Neuronal stem cell (in vitro differentiated cells): ENCODE data around the gene NUDCD3.

Experiments
- DNase-seq: peaks from one replicate; pipeline ENCODE4 v3.0.0-alpha.2; 2013; ENCODE audit warnings: low spot score
- H2AFZ ChIP-seq: one replicate; pipeline ENCODE4 v1.6.1; 2013; ENCODE audit warnings: mild to moderate bottlenecking, low read length, inconsistent platforms
- H2AK5ac ChIP-seq: 2 replicates; pipeline ENCODE4 v1.6.1; 2013; ENCODE audit warnings: low read depth, mild to moderate bottlenecking, inconsistent platforms, low read length, moderate library complexity, mixed read lengths
- H2BK120ac ChIP-seq: 2 replicates; pipeline ENCODE4 v1.6.1; 2013; ENCODE audit warnings: low read depth, mild to moderate bottlenecking, inconsistent platforms, low read length, moderate library complexity, mixed read lengths
- H2BK12ac ChIP-seq: one replicate; pipeline ENCODE4 v1.6.1; 2013; ENCODE audit warnings: low read length, inconsistent platforms
- H2BK15ac ChIP-seq: 2 replicates; pipeline ENCODE4 v1.6.1; 2013; ENCODE audit warnings: mild to moderate bottlenecking, low read length, inconsistent platforms, mixed read lengths
- H2BK5ac ChIP-seq: one replicate; pipeline ENCODE4 v1.6.1; 2013; ENCODE audit warnings: inconsistent platforms, mild to moderate bottlenecking, low read length, moderate library complexity
- H3K14ac ChIP-seq: one replicate; pipeline ENCODE4 v1.6.1; 2013; ENCODE audit warnings: low read length, inconsistent platforms
- H3K18ac ChIP-seq: 2 replicates; pipeline ENCODE4 v1.6.1; 2013; ENCODE audit warnings: low read length, inconsistent platforms
- H3K23ac ChIP-seq: 2 replicates; pipeline ENCODE4 v1.6.1; 2013; ENCODE audit warnings: low read depth, mild to moderate bottlenecking, mixed read lengths, low read length, inconsistent platforms; ENCODE audit not compliant: poor library complexity
- H3K27ac ChIP-seq: replicated peaks from 3 replicates; pipeline ENCODE4 v1.5.1; 2013; ENCODE audit warnings: low read length, inconsistent platforms
- H3K27me3 ChIP-seq, 3 experiments: 2 replicates each; pipeline ENCODE4 v1.6.1; 2013; ENCODE audit warnings: low read length in 3 of 3, mild to moderate bottlenecking in 2 of 3, inconsistent platforms in 1 of 3, low read depth in 1 of 3, mixed read lengths in 1 of 3, moderate library complexity in 1 of 3; ENCODE audit not compliant: control insufficient read depth in 3 of 3, insufficient read depth in 3 of 3
- H3K36me3 ChIP-seq, 2 donors: replicated peaks in 1 of 2; 2 replicates each; pipeline ENCODE4 v1.6.1; 2013; ENCODE audit warnings: low read length in 2 of 2; ENCODE audit not compliant: control insufficient read depth in 2 of 2, insufficient read depth in 2 of 2
- H3K4ac ChIP-seq: 2 replicates; pipeline ENCODE4 v1.6.1; 2013; ENCODE audit warnings: inconsistent platforms, mild to moderate bottlenecking, low read length, moderate library complexity
- H3K4me1 ChIP-seq, 2 donors: 1 replicate in 1 of 2; 2 replicates in 1 of 2; pipeline ENCODE4 v1.6.1; 2013; ENCODE audit warnings: low read length in 2 of 2, low read depth in 1 of 2; ENCODE audit not compliant: control insufficient read depth in 2 of 2, insufficient read depth in 1 of 2
- H3K4me2 ChIP-seq: one replicate; pipeline ENCODE4 v1.6.1; 2013; ENCODE audit warnings: mild to moderate bottlenecking, low read length, inconsistent platforms; ENCODE audit not compliant: insufficient read depth, poor library complexity, severe bottlenecking
- H3K4me3 ChIP-seq, 2 donors: 2 replicates each; pipeline ENCODE4 v1.5.1; 2013; ENCODE audit warnings: low read length in 2 of 2, mild to moderate bottlenecking in 2 of 2, inconsistent platforms in 1 of 2, moderate library complexity in 1 of 2
- H3K79me1 ChIP-seq: one replicate; pipeline ENCODE4 v1.6.1; 2013; ENCODE audit warnings: low read depth, mild to moderate bottlenecking, inconsistent platforms, low read length, moderate library complexity
- H3K9ac ChIP-seq: one replicate; pipeline ENCODE4 v1.6.1; 2013; ENCODE audit warnings: mild to moderate bottlenecking, low read depth, low read length, inconsistent platforms; ENCODE audit not compliant: poor library complexity
- H3K9me3 ChIP-seq, 2 donors: replicated peaks in 1 of 2; 2 replicates each; pipeline versions ENCODE3 to v1.6.1; 2013; ENCODE audit warnings: low read length in 2 of 2, mild to moderate bottlenecking in 2 of 2, inconsistent platforms in 1 of 2, low read depth in 1 of 2, mixed read lengths in 1 of 2, moderate library complexity in 1 of 2; ENCODE audit not compliant: control insufficient read depth in 2 of 2, insufficient read depth in 1 of 2
- H4K8ac ChIP-seq: one replicate; pipeline ENCODE4 v1.6.1; 2013; ENCODE audit warnings: low read depth, mild to moderate bottlenecking, inconsistent platforms, low read length, moderate library complexity
- H4K91ac ChIP-seq: one replicate; pipeline ENCODE4 v1.6.1; 2013; ENCODE audit warnings: low read length, low read depth, mild to moderate bottlenecking, inconsistent platforms; ENCODE audit not compliant: poor library complexity
- WGBS, 2 donors: extraction: QIAGEN DNeasy Blood & Tissue Kit; methylation state at CpG; one replicate each; pipeline ENCODE4 v1.1.7; 2013; ENCODE audit warnings: missing lambda C conversion rate in 2 of 2, mixed read lengths in 1 of 2; ENCODE audit not compliant: insufficient read length in 2 of 2, insufficient replicate concordance in 1 of 2; ENCODE audit errors: extremely low coverage in 2 of 2; 5-methylcytosine and 5-hydroxymethylcytosine counted together

Gene NUDCD3

GRCh38 chr7:44454348-44454747 lies 36.1 kb downstream of the NUDCD3 start:
- Histone ChIP-seq H4K8ac (no peak overlapping the region), H2BK12ac (no peak overlapping the region)

GRCh38 chr7:44451123-44451522 lies 39.3 kb downstream of the NUDCD3 start:
- Histone ChIP-seq H2BK5ac (no peak overlapping the region), H3K27ac (no peak overlapping the region), H3K79me1 (peaks cover 7% of the 10 kb centered on the region), H2BK12ac (no peak overlapping the region), H3K9me3 (no peaks in the 10 kb centered on the region), H4K8ac (no peak overlapping the region), H3K23ac (no peak overlapping the region), H4K91ac (no peak overlapping the region), H3K4me1 (no peaks in the 10 kb centered on the region), H2BK15ac (no peak overlapping the region), H2AFZ (no peak overlapping the region), H3K36me3 (peaks cover 7 to 66% of the 10 kb centered on the region in 2 donors), H2BK120ac (no peak overlapping the region), H3K27me3 (no peaks in the 10 kb centered on the region), H3K4me2 (no peak overlapping the region), H3K4ac (no peak overlapping the region), H3K9ac (no peak overlapping the region), H3K18ac (no peak overlapping the region), H2AK5ac (no peak overlapping the region), H3K14ac (no peak overlapping the region), H3K4me3 (no peak overlapping the region)
- no peak for DNase-seq
- WGBS, 2 donors = no CpG with 5 or more reads among the region's 7 CpGs

More at GRCh38 chr7:44454348-44454747, 36.1 kb downstream of the NUDCD3 start:
- Histone ChIP-seq H3K23ac (no peak overlapping the region), H3K79me1 (peaks cover 8% of the 10 kb centered on the region), H3K4ac (no peak overlapping the region), H2BK120ac (no peak overlapping the region), H3K9me3 (no peaks in the 10 kb centered on the region), H3K4me2 (no peak overlapping the region), H4K91ac (no peak overlapping the region), H3K14ac (no peak overlapping the region), H2BK5ac (no peak overlapping the region), H3K18ac (no peak overlapping the region), H2AK5ac (no peak overlapping the region), H3K4me3 (no peak overlapping the region), H3K36me3 (peaks cover 5 to 48% of the 10 kb centered on the region in 2 donors), H3K9ac (no peak overlapping the region), H3K4me1 (no peaks in the 10 kb centered on the region), H3K27ac (no peak overlapping the region), H2BK15ac (no peak overlapping the region), H3K27me3 (no peaks in the 10 kb centered on the region), H2AFZ (no peak overlapping the region)
- WGBS, 2 donors = no CpG with 5 or more reads among the region's 2 CpGs
- DNase-seq = no peak

- Histone ChIP-seq H3K4me3 (no peak overlapping the region), H3K27me3 (no peaks in the 10 kb centered on the region), H4K8ac (no peak overlapping the region), H2BK15ac (no peak overlapping the region), H3K14ac (no peak overlapping the region), H2AK5ac (no peak overlapping the region), H2BK120ac (no peak overlapping the region), H2BK5ac (no peak overlapping the region), H3K23ac (no peak overlapping the region), H3K4ac (no peak overlapping the region), H2BK12ac (no peak overlapping the region), H3K18ac (no peak overlapping the region), H3K9ac (no peak overlapping the region), H3K27ac (no peak overlapping the region), H3K36me3 (peaks cover 13 to 71% of the 10 kb centered on the region in 2 donors), H3K4me1 (no peaks in the 10 kb centered on the region), H3K9me3 (no peaks in the 10 kb centered on the region), H3K79me1 (peaks cover 5% of the 10 kb centered on the region), H2AFZ (no peak overlapping the region), H4K91ac (no peak overlapping the region), H3K4me2 (no peak overlapping the region)
- WGBS, 2 donors = no CpG with 5 or more reads among the region's 1 CpG
- DNase-seq = no peak
Observed at GRCh38 chr7:44449584-44449928, 40.9 kb downstream of the NUDCD3 start.

GRCh38 chr7:44448922-44449583 lies 41.4 kb downstream of the NUDCD3 start:
- Histone ChIP-seq H3K79me1 (peaks cover 5% of the 10 kb centered on the region), H3K36me3 (peaks cover 13 to 73% of the 10 kb centered on the region in 2 donors), H3K4me2 (no peak overlapping the region), H3K9me3 (no peaks in the 10 kb centered on the region), H3K9ac (no peak overlapping the region), H3K27me3 (no peaks in the 10 kb centered on the region), H3K4ac (no peak overlapping the region), H2BK15ac (no peak overlapping the region), H2AK5ac (no peak overlapping the region), H3K18ac (no peak overlapping the region), H3K4me3 (no peak overlapping the region), H3K14ac (no peak overlapping the region), H2AFZ (no peak overlapping the region), H4K8ac (no peak overlapping the region), H2BK12ac (no peak overlapping the region), H2BK120ac (no peak overlapping the region), H3K23ac (no peak overlapping the region), H3K4me1 (no peaks in the 10 kb centered on the region), H4K91ac (no peak overlapping the region), H3K27ac (no peak overlapping the region), H2BK5ac (no peak overlapping the region)
- WGBS, 2 donors = no CpG with 5 or more reads among the region's 4 CpGs
- no peak for DNase-seq
